Stomach (tissue), 9 donors: ENCODE data around the gene CD300LD. TPM values are rescaled to one million over a fixed set of nuclear protein-coding genes. Genes with fewer than 3 reads are reported as not detected.

Experiments used
- DNase-seq, 2 donors: peaks; one replicate each; pipeline versions ENCODE4 v3.0.0 to v3.0.0-alpha.2; 2013 to 2019
- H3K27ac ChIP-seq, 5 donors: fragments of 200-600 bp in 4 of 5; sonication (generic) in 4 of 5; one replicate each; pipeline ENCODE4 v1.5.1; 2013 to 2019; ENCODE audit warnings: mild to moderate bottlenecking in 1 of 5, moderate library complexity in 1 of 5
- H3K27me3 ChIP-seq, 3 donors: fragments of 200-600 bp; sonication (generic); one replicate each; pipeline ENCODE4 v1.5.1; 2017 to 2019; ENCODE audit warnings: mixed run types in 1 of 3
- H3K36me3 ChIP-seq, 4 donors: fragments of 200-600 bp; sonication (generic); 1 replicate in 3 of 4; 2 replicates in 1 of 4; pipeline ENCODE4 v1.5.1; 2016 to 2019
- H3K4me1 ChIP-seq, 4 donors: fragments of 200-600 bp; sonication (generic); one replicate each; pipeline ENCODE4 v1.5.1; 2016 to 2019
- H3K4me3 ChIP-seq, 4 donors: fragments of 200-600 bp; sonication (generic) in 3 of 4; one replicate each; pipeline ENCODE4 v1.5.1; 2016 to 2019; ENCODE audit warnings: mild to moderate bottlenecking in 1 of 4
- H3K9me3 ChIP-seq, 4 donors: fragments of 200-600 bp; sonication (generic); one replicate each; pipeline ENCODE4 v1.5.1; 2016 to 2019
- EP300 ChIP-seq: sonication (generic); formaldehyde crosslinking; IDR thresholded peaks from one replicate; pipeline ENCODE4 v1.6.1; 2017; ENCODE audit warnings: antibody characterized with exemption
- POLR2A ChIP-seq, 4 donors: fragments of 450-650 bp; IDR thresholded peaks; one replicate each; pipeline ENCODE4 v1.6.1; 2016; ENCODE audit warnings: antibody characterized with exemption in 4 of 4, control low read depth in 2 of 4, mild to moderate bottlenecking in 1 of 4, moderate library complexity in 1 of 4
- POLR2AphosphoS5 ChIP-seq, 3 donors: sonication (generic); formaldehyde crosslinking; IDR thresholded peaks; one replicate each; pipeline ENCODE4 v1.6.1; 2016; ENCODE audit warnings: antibody characterized with exemption in 3 of 3
- WGBS, 5 donors: extraction: QIAGEN DNeasy Blood & Tissue Kit in 3 of 5; methylation state at CpG; one replicate each; pipeline versions ENCODE4 v1.1.5 to v1.1.7; 2013 to 2018; 5-methylcytosine and 5-hydroxymethylcytosine counted together
- intact Hi-C: fragments of 100-400 bp; cut with DNase I; formaldehyde crosslinking; loops from one replicate; pipeline ENCODE4 v1.15.1; 2023; ENCODE audit warnings: low total_unique reads
- polyA plus RNA-seq, 3 donors: library from polyadenylated mRNA; stranded (reverse); fragments of 200-250 nt; gene quantifications; one replicate each; pipeline ENCODE4 v1.2.3, GENCODE V29; 2013
- total RNA-seq, 5 donors: library from RNA; depleted of rRNA; stranded (reverse); fragments of >200 nt; gene quantifications; one replicate each; pipeline versions ENCODE4 v1.1.0 to v1.2.3, GENCODE V29; 2014 to 2016
- TF ChIP-seq, protein P1 (sequence below), 7 experiments: fragments of 450-650 bp in 4 of 7; fragments of 200-600 bp in 3 of 7; sonication (generic) in 3 of 7; IDR thresholded peaks; one replicate each; pipeline ENCODE4 v1.5.1; 2016 to 2019; ENCODE audit warnings: antibody characterized with exemption in 7 of 7, control low read depth in 2 of 7, mild to moderate bottlenecking in 1 of 7
- donor health status: healthy with polysubstance abuse.
- donor health status: Bipolar disorder and iron deficiency.
- donor health status: healthy.

The CD300LD gene
- total and polyA plus RNA-seq, 8 donors: not detected

DNA sequence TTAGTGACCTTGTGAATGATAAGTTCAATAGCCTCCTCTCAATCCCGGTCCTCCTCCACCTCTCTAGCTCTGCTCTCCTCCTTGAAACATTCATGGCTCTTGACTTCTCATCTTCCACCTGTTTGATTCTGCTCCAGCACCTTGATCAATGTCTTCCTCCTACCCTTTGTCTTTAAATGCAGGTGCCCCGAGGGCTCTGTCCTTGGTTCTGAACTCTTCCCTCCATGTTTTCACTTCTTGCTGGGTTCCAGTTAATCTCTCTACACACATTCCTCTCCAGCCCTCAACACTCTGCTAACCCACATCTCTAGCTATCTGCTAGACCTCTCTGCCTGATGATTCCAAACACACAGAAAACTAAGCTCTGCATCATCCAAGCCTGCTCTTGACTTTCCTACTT is 18.0 kb upstream of the CD300LD start:
- Histone ChIP-seq H3K27me3 (peaks cover 0 to 46% (median 0%) of the 10 kb centered on the region in 3 donors), H3K27ac (no peak overlapping the region), H3K9me3 (no peaks in the 10 kb centered on the region), H3K4me1 (peaks cover 0 to 9% (median 2%) of the 10 kb centered on the region in 4 donors), H3K36me3 (no peaks in the 10 kb centered on the region), H3K4me3 (no peak overlapping the region)
- WGBS, 5 donors: 26 to 36% (median 31%) methylated on average over 2 of the region's 2 CpGs
- no peak for DNase-seq
- intact Hi-C loops: no loop called here
- TF ChIP-seq, protein P1, sequence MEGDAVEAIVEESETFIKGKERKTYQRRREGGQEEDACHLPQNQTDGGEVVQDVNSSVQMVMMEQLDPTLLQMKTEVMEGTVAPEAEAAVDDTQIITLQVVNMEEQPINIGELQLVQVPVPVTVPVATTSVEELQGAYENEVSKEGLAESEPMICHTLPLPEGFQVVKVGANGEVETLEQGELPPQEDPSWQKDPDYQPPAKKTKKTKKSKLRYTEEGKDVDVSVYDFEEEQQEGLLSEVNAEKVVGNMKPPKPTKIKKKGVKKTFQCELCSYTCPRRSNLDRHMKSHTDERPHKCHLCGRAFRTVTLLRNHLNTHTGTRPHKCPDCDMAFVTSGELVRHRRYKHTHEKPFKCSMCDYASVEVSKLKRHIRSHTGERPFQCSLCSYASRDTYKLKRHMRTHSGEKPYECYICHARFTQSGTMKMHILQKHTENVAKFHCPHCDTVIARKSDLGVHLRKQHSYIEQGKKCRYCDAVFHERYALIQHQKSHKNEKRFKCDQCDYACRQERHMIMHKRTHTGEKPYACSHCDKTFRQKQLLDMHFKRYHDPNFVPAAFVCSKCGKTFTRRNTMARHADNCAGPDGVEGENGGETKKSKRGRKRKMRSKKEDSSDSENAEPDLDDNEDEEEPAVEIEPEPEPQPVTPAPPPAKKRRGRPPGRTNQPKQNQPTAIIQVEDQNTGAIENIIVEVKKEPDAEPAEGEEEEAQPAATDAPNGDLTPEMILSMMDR (IDR thresholded peaks at IDR 0.05): no peak
- no peak for TF ChIP-seq POLR2A (IDR thresholded peaks at IDR 0.05)
- TF ChIP-seq POLR2AphosphoS5 (IDR thresholded peaks at IDR 0.05): no peak
- no peak for TF ChIP-seq EP300

DNA sequence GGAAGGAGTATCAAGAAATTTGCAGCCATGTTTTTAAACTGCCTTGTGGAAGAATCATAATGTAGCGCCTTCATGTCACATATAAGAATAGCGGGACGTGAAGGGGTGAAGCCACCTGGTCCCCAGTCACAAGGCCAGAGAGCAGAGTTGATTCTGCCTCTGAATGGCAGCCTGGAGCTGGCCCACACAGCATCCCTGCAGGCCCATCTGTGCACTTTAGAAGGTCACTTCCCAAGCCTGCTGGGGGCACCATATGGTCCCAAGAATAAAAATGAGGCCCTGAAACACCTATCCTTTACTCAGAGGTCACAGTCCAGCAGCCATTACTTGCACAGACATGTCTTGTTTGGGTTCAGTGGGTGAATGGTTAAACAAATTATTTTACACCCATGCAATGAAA is 16.4 kb upstream of the CD300LD start:
- no peak for DNase-seq
- Histone ChIP-seq H3K9me3 (no peaks in the 10 kb centered on the region), H3K4me3 (no peak overlapping the region), H3K4me1 (peaks cover 0 to 12% (median 2%) of the 10 kb centered on the region in 4 donors), H3K27me3 (peaks cover 0 to 40% (median 5%) of the 10 kb centered on the region in 3 donors), H3K27ac (no peak overlapping the region), H3K36me3 (no peaks in the 10 kb centered on the region)
- WGBS, 5 donors: 82 to 98% (median 92%) methylated on average over 3 of the region's 3 CpGs
- intact Hi-C loops: no loop called here
- TF ChIP-seq, protein P1 (IDR thresholded peaks at IDR 0.05): no peak
- TF ChIP-seq POLR2A (IDR thresholded peaks at IDR 0.05) (no peak), POLR2AphosphoS5 (IDR thresholded peaks at IDR 0.05) (no peak), EP300 (no peak)

DNA sequence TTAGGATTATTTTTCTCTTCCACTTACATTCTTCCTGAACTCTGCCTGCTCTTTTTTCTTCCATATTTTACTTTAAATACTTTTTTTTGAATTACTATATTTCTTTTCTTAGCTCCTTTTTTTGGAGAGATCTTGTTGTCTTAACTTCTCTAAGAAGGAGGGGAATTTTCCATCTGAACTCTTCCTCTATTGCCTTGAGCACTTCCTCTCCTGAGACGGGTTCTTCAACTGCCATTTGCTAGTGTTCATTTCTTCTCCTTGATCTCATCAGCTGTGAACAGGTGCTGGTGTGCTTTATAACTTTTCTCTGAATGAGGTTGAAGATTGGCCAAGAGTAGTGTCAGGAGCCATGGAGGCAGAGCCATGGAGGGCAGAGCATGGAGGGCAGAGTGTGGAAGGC is 15.1 kb upstream of the CD300LD start:
- intact Hi-C loops: no loop called here
- peaks cover 0 to 12% (median 2%) of the 10 kb centered on the region in 4 donors for H3K4me1 ChIP-seq
- peaks cover 0 to 40% (median 5%) of the 10 kb centered on the region in 3 donors for H3K27me3 ChIP-seq
- 52 to 66% (median 63%) methylated on average over 1 of the region's 1 CpG for WGBS, 5 donors
- H3K4me3 ChIP-seq: no peak overlapping the region
- no peak for TF ChIP-seq POLR2AphosphoS5 (IDR thresholded peaks at IDR 0.05)
- TF ChIP-seq POLR2A (IDR thresholded peaks at IDR 0.05): no peak
- TF ChIP-seq, protein P1 (IDR thresholded peaks at IDR 0.05): no peak
- TF ChIP-seq EP300: no peak
- no peak overlapping the region for H3K27ac ChIP-seq
- DNase-seq: no peak
- H3K36me3 ChIP-seq: no peaks in the 10 kb centered on the region
- H3K9me3 ChIP-seq: no peaks in the 10 kb centered on the region

DNA sequence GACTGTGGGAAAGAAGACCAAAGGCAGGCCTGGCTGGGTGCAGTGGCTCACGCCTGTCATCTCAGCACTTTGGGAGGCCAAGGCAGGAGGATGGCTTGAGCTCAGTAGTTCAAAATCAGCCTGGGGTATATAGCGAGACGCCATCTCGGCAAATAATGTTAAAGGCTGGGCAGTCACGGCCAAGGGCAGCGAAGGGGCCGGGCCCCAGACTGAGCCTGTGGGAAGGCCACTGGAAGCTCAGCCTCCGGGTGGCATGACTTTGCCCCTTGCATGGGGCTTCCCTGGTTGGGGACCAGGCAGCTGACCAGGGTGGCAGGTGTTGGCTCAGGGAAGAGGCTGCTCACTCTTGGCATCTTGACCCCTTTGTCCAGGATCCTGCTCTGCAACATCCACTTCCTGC is 14.0 kb upstream of the CD300LD start:
- no peak overlapping the region for H3K27ac ChIP-seq
- no peak for DNase-seq
- no peak overlapping the region for H3K4me3 ChIP-seq
- H3K9me3 ChIP-seq: no peaks in the 10 kb centered on the region
- intact Hi-C loops: no loop called here
- peaks cover 0 to 40% (median 5%) of the 10 kb centered on the region in 3 donors for H3K27me3 ChIP-seq
- no peaks in the 10 kb centered on the region for H3K36me3 ChIP-seq
- 80 to 92% (median 87%) methylated on average over 8 of the region's 8 CpGs for WGBS, 5 donors
- peaks cover 0 to 12% (median 2%) of the 10 kb centered on the region in 4 donors for H3K4me1 ChIP-seq
- TF ChIP-seq, protein P1 (IDR thresholded peaks at IDR 0.05): no peak
- TF ChIP-seq POLR2AphosphoS5 (IDR thresholded peaks at IDR 0.05): no peak
- TF ChIP-seq POLR2A (IDR thresholded peaks at IDR 0.05): no peak
- no peak for TF ChIP-seq EP300
